Measurements from ENCODE around the gene CLDN16. TPM values are rescaled to one million over a fixed set of nuclear protein-coding genes. Genes with fewer than 3 reads are reported as not detected.

Gene CLDN16
- total RNA-seq, 6 experiments from 2014 or later = 0.37 to 6.6 (median 1.3) TPM

GRCh38 chr3:190345027-190345821, 42.7 kb upstream of the CLDN16 start:
- peak overlapping the region; percentile 83 to 90 (median 85) for H3K27ac ChIP-seq
- peaks cover 0 to 10% (median 0%) of the 10 kb centered on the region in 4 donors for H3K4me1 ChIP-seq
- TF ChIP-seq POLR2A (IDR thresholded peaks at IDR 0.05) = peak; percentile 66
- TF ChIP-seq CTCF (IDR thresholded peaks at IDR 0.05) = no peak
- intact Hi-C loops (cut with DNase I) = no loop called here
- H3K9me3 ChIP-seq = no peaks in the 10 kb centered on the region
- WGBS (ENCODE audit: insufficient coverage, low coverage, low lambda C conversion rate, missing lambda C conversion rate) = 0% methylated on average over 4 of the region's 4 CpGs
- DNase-seq (peak in 2 of 3 donors; percentile 48 to 74), ATAC-seq (peak; percentile 87 to 96 (median 94))
- H3K4me3 ChIP-seq = peak overlapping the region in 2 of 3 donors; percentile 37 to 44
- H3K27me3 ChIP-seq = no peaks in the 10 kb centered on the region
- no peaks in the 10 kb centered on the region for H3K36me3 ChIP-seq

- Histone ChIP-seq H3K27ac (peak overlapping the region; percentile 83 to 90 (median 85)), H3K4me3 (peak overlapping the region; percentile 0 to 44 (median 37)), H3K9me3 (no peaks in the 10 kb centered on the region), H3K27me3 (no peaks in the 10 kb centered on the region), H3K36me3 (no peaks in the 10 kb centered on the region), H3K4me1 (peaks cover 0 to 10% (median 0%) of the 10 kb centered on the region in 4 donors)
- intact Hi-C loops (cut with DNase I) = no loop called here
- peak; percentile 17 to 38 (median 25) for ATAC-seq
- no peak for DNase-seq
- TF ChIP-seq POLR2A (IDR thresholded peaks at IDR 0.05) (no peak), CTCF (IDR thresholded peaks at IDR 0.05) (no peak)
- WGBS (ENCODE audit: insufficient coverage, low coverage, low lambda C conversion rate, missing lambda C conversion rate) = 52% methylated on average over 4 of the region's 4 CpGs
These were observed 42.1 kb upstream of the CLDN16 start for GRCh38 chr3:190345878-190346277.

- H3K9me3 ChIP-seq = no peaks in the 10 kb centered on the region
- TF ChIP-seq CTCF (IDR thresholded peaks at IDR 0.05) (no peak), POLR2A (IDR thresholded peaks at IDR 0.05) (no peak)
- peaks cover 0 to 10% (median 0%) of the 10 kb centered on the region in 4 donors for H3K4me1 ChIP-seq
- no peaks in the 10 kb centered on the region for H3K36me3 ChIP-seq
- ATAC-seq (no peak), DNase-seq (no peak)
- H3K27ac ChIP-seq = peak overlapping the region in 2 of 3 donors; percentile 83 to 85
- 64% methylated on average over 2 of the region's 2 CpGs for WGBS (ENCODE audit: insufficient coverage, low coverage, low lambda C conversion rate, missing lambda C conversion rate)
- H3K4me3 ChIP-seq = no peak overlapping the region
- H3K27me3 ChIP-seq = no peaks in the 10 kb centered on the region
- intact Hi-C loops (cut with DNase I) = no loop called here
These were observed 41.4 kb upstream of the CLDN16 start for GRCh38 chr3:190346541-190346940.

GRCh38 chr3:190352861-190353457, 35.0 kb upstream of the CLDN16 start:
- Histone ChIP-seq H3K4me1 (no peaks in the 10 kb centered on the region), H3K36me3 (no peaks in the 10 kb centered on the region), H3K4me3 (no peak overlapping the region), H3K27me3 (no peaks in the 10 kb centered on the region), H3K27ac (no peak overlapping the region), H3K9me3 (no peaks in the 10 kb centered on the region)
- peak in 2 of 4 donors; percentile 29 to 72 for ATAC-seq
- DNase-seq = no peak
- intact Hi-C loops (cut with DNase I) = no loop called here
- 92% methylated on average over 1 of the region's 1 CpG for WGBS (ENCODE audit: insufficient coverage, low coverage, low lambda C conversion rate, missing lambda C conversion rate)
- TF ChIP-seq CTCF (IDR thresholded peaks at IDR 0.05) (no peak), POLR2A (IDR thresholded peaks at IDR 0.05) (no peak)
